ENCODE results near the gene APOBR. TPM values are rescaled to one million over a fixed set of nuclear protein-coding genes. Genes with fewer than 3 reads are reported as not detected.
"Not testable (repeated sequence)": the region's sequence is repeated elsewhere in the genome, so short reads cannot be mapped to it uniquely, and the experiment has no call there.

The APOBR gene
- total RNA-seq, 1 donor from 2014 or later, result 6.8 TPM

- H3K4me3 Mint-ChIP-seq (ENCODE audit: unreplicated experiment), result no peak within 1 kb of the TSS
- TF ChIP-seq CTCF (IDR thresholded peaks at IDR 0.05; ENCODE audit: unreplicated experiment), result no peak
- H3K9me3 Mint-ChIP-seq (ENCODE audit: unreplicated experiment), result no peaks in the 10 kb centered on the region
- H3K27ac Mint-ChIP-seq (ENCODE audit: unreplicated experiment), result no peak within 1 kb of the TSS
- no peaks in the 10 kb centered on the region for H3K4me1 Mint-ChIP-seq (ENCODE audit: unreplicated experiment)
- no peaks in the 10 kb centered on the region for H3K27me3 Mint-ChIP-seq (ENCODE audit: unreplicated experiment)
- H3K36me3 Mint-ChIP-seq (ENCODE audit: low read depth, unreplicated experiment), result no peaks in the 10 kb centered on the region
- DNase-seq (ENCODE audit: low spot score), result no peak
Observed at GRCh38 chr16:28538733-28539596, 44.5 kb downstream of the APOBR start, which contains the start of gene NUPR1. TSS of gene NUPR1 (minus strand) at chr16:28538974. CDS start at chr16:28538907, 67 bp downstream.

GRCh38 chr16:28540346-28540745 is 45.9 kb downstream of the APOBR start:
- Mint-ChIP-seq H3K4me1 (ENCODE audit: unreplicated experiment) (no peaks in the 10 kb centered on the region), H3K36me3 (ENCODE audit: low read depth, unreplicated experiment) (no peaks in the 10 kb centered on the region), H3K4me3 (ENCODE audit: unreplicated experiment) (no peak overlapping the region), H3K27ac (ENCODE audit: unreplicated experiment) (peak overlapping the region; percentile 84), H3K9me3 (ENCODE audit: unreplicated experiment) (no peaks in the 10 kb centered on the region), H3K27me3 (ENCODE audit: unreplicated experiment) (no peaks in the 10 kb centered on the region)
- DNase-seq (ENCODE audit: low spot score), result no peak
- no peak for TF ChIP-seq CTCF (IDR thresholded peaks at IDR 0.05; ENCODE audit: unreplicated experiment)

GRCh38 chr16:28542646-28543045 is 48.2 kb downstream of the APOBR start:
- no peak overlapping the region for H3K4me3 Mint-ChIP-seq (ENCODE audit: unreplicated experiment)
- TF ChIP-seq CTCF (IDR thresholded peaks at IDR 0.05; ENCODE audit: unreplicated experiment), result no peak
- H3K27ac Mint-ChIP-seq (ENCODE audit: unreplicated experiment), result no peak overlapping the region
- no peak for DNase-seq (ENCODE audit: low spot score)
- no peaks in the 10 kb centered on the region for H3K36me3 Mint-ChIP-seq (ENCODE audit: low read depth, unreplicated experiment)
- H3K27me3 Mint-ChIP-seq (ENCODE audit: unreplicated experiment), result no peaks in the 10 kb centered on the region
- no peaks in the 10 kb centered on the region for H3K4me1 Mint-ChIP-seq (ENCODE audit: unreplicated experiment)
- no peaks in the 10 kb centered on the region for H3K9me3 Mint-ChIP-seq (ENCODE audit: unreplicated experiment)

GRCh38 chr16:28543072-28543471 is 48.6 kb downstream of the APOBR start:
- DNase-seq (ENCODE audit: low spot score), result no peak
- Mint-ChIP-seq H3K4me3 (ENCODE audit: unreplicated experiment) (no peak overlapping the region), H3K27ac (ENCODE audit: unreplicated experiment) (no peak overlapping the region), H3K4me1 (ENCODE audit: unreplicated experiment) (no peaks in the 10 kb centered on the region), H3K9me3 (ENCODE audit: unreplicated experiment) (no peaks in the 10 kb centered on the region), H3K27me3 (ENCODE audit: unreplicated experiment) (no peaks in the 10 kb centered on the region), H3K36me3 (ENCODE audit: low read depth, unreplicated experiment) (no peaks in the 10 kb centered on the region)
- TF ChIP-seq CTCF (IDR thresholded peaks at IDR 0.05; ENCODE audit: unreplicated experiment), result no peak

- Mint-ChIP-seq H3K27ac (ENCODE audit: unreplicated experiment) (no peak overlapping the region), H3K27me3 (ENCODE audit: unreplicated experiment) (no peaks in the 10 kb centered on the region)
- TF ChIP-seq CTCF (IDR thresholded peaks at IDR 0.05; ENCODE audit: unreplicated experiment), result no peak
Observed at GRCh38 chr16:28544998-28545397, 50.6 kb downstream of the APOBR start.

GRCh38 chr16:28545964-28546363 is 51.5 kb downstream of the APOBR start:
- not testable (repeated sequence) for H3K9me3 Mint-ChIP-seq (ENCODE audit: unreplicated experiment); H3K27ac Mint-ChIP-seq (ENCODE audit: unreplicated experiment); H3K27me3 Mint-ChIP-seq (ENCODE audit: unreplicated experiment); H3K36me3 Mint-ChIP-seq (ENCODE audit: low read depth, unreplicated experiment); DNase-seq (ENCODE audit: low spot score); H3K4me3 Mint-ChIP-seq (ENCODE audit: unreplicated experiment); H3K4me1 Mint-ChIP-seq (ENCODE audit: unreplicated experiment)

More at GRCh38 chr16:28544998-28545397, 50.6 kb downstream of the APOBR start:
- no peaks in the 10 kb centered on the region for H3K4me1 Mint-ChIP-seq (ENCODE audit: unreplicated experiment)
- DNase-seq (ENCODE audit: low spot score), result no peak
- no peaks in the 10 kb centered on the region for H3K36me3 Mint-ChIP-seq (ENCODE audit: low read depth, unreplicated experiment)
- H3K4me3 Mint-ChIP-seq (ENCODE audit: unreplicated experiment), result no peak overlapping the region
- no peaks in the 10 kb centered on the region for H3K9me3 Mint-ChIP-seq (ENCODE audit: unreplicated experiment)
